K562 (cell line): ENCODE data around the gene LHPP. TPM values are rescaled to one million over a fixed set of nuclear protein-coding genes. Genes with fewer than 3 reads are reported as not detected.
A peak's percentile ranks its signal among the peaks of the same experiment; 100 is the strongest.

Experiments
- ARNT ChIP-seq, 2 experiments: fragments of 450-650 bp; IDR thresholded peaks; 2 replicates each; pipeline ENCODE4 v1.6.1; 2016; ENCODE audit warnings: mild to moderate bottlenecking in 1 of 2
- CCAR2 ChIP-seq: fragments of 200-400 bp; formaldehyde crosslinking; IDR thresholded peaks from 2 replicates; pipeline ENCODE4 v1.6.1; 2017; ENCODE audit warnings: mild to moderate bottlenecking, low read depth, low read length
- CEBPB ChIP-seq: fragments of 450-650 bp; IDR thresholded peaks from 2 replicates; pipeline ENCODE4 v1.6.1; 2016; ENCODE audit warnings: missing genetic modification characterization, missing compliant biosample characterization
- FOSL1 ChIP-seq: fragments of 200-800 bp; sonication (Bioruptor generic); conservative IDR thresholded peaks from 2 replicates; pipeline ENCODE4 v1.6.1; 2016; ENCODE audit warnings: missing genetic modification characterization, missing compliant biosample characterization
- JUN ChIP-seq, 2 experiments: sonication (generic) in 1 of 2; formaldehyde crosslinking in 1 of 2; IDR thresholded peaks; 2 replicates each; pipeline versions ENCODE4 v1.6.1 to v1.8.0; 2012 to 2022; ENCODE audit warnings: borderline replicate concordance in 2 of 2, mild to moderate bottlenecking in 2 of 2, improper control_type of control experiment in 1 of 2, low read depth in 1 of 2, low read length in 1 of 2, missing genetic modification reagents in 1 of 2
- MCM3 ChIP-seq: fragments of 450-650 bp; IDR thresholded peaks from 2 replicates; pipeline ENCODE4 v1.6.1; 2016
- MLX ChIP-seq, 2 experiments: fragments of 450-650 bp in 1 of 2; sonication (generic) in 1 of 2; formaldehyde crosslinking; conservative IDR thresholded peaks; 2 replicates each; pipeline versions ENCODE4 v1.4.0 to v1.8.1; 2020 to 2022; ENCODE audit warnings: mild to moderate bottlenecking in 1 of 2, missing genetic modification reagents in 1 of 2
- NRF1 ChIP-seq, 2 experiments: fragments of 450-650 bp; IDR thresholded peaks in 1 of 2; conservative IDR thresholded peaks in 1 of 2; 2 replicates each; pipeline ENCODE4 v1.6.1; 2014; ENCODE audit warnings: mild to moderate bottlenecking in 2 of 2
- OTX1 ChIP-seq: fragments of 450-650 bp; formaldehyde crosslinking; IDR thresholded peaks from 2 replicates; pipeline ENCODE4 v1.4.0; 2022; ENCODE audit warnings: mild to moderate bottlenecking
- RHOXF2B ChIP-seq: fragments of 250-450 bp; sonication (Bioruptor Pico); conservative IDR thresholded peaks from 2 replicates; pipeline ENCODE4 v1.5.1; 2021
- SOX6 ChIP-seq: fragments of 450-650 bp; IDR thresholded peaks from 2 replicates; pipeline ENCODE4 v1.6.1; 2014; ENCODE audit warnings: mild to moderate bottlenecking
- TBL1XR1 ChIP-seq, 2 experiments: IDR thresholded peaks; 2 replicates each; pipeline ENCODE4 v1.6.1; 2012; ENCODE audit warnings: improper control_type of control experiment in 2 of 2, low read length in 2 of 2, mild to moderate bottlenecking in 1 of 2
- TCF15 ChIP-seq: fragments of 250-450 bp; sonication (Bioruptor Pico); IDR thresholded peaks from 2 replicates; pipeline ENCODE4 v1.8.0; 2022; ENCODE audit warnings: moderate library complexity, mild to moderate bottlenecking, inconsistent platforms
- ZFP1 ChIP-seq: fragments of 450-650 bp; formaldehyde crosslinking; IDR thresholded peaks from 2 replicates; pipeline ENCODE4 v1.4.0; 2020; ENCODE audit warnings: mild to moderate bottlenecking, mixed read lengths
- ZFP30 ChIP-seq: fragments of 250-450 bp; sonication (Bioruptor Pico); IDR thresholded peaks from 2 replicates; pipeline ENCODE4 v1.8.0; 2022; ENCODE audit warnings: moderate library complexity, mild to moderate bottlenecking, inconsistent platforms, borderline replicate concordance
- ZFPM2 ChIP-seq: fragments of 250-450 bp; sonication (Bioruptor Pico); IDR thresholded peaks from 2 replicates; pipeline ENCODE4 v1.5.1; 2022; ENCODE audit warnings: mild to moderate bottlenecking
- ZKSCAN3 ChIP-seq: fragments of 250-450 bp; sonication (Bioruptor Pico); IDR thresholded peaks from 2 replicates; pipeline ENCODE4 v1.4.0; 2020
- ZKSCAN8 ChIP-seq: fragments of 200-800 bp; sonication (Bioruptor generic); IDR thresholded peaks from 2 replicates; pipeline ENCODE4 v1.6.1; 2016; ENCODE audit warnings: missing genetic modification characterization, missing compliant biosample characterization
- ZNF586 ChIP-seq: fragments of 450-650 bp; formaldehyde crosslinking; conservative IDR thresholded peaks from 2 replicates; pipeline ENCODE4 v1.4.0; 2020; ENCODE audit warnings: mild to moderate bottlenecking, moderate library complexity
- ZNF77 ChIP-seq: fragments of 250-450 bp; sonication (Bioruptor Pico); IDR thresholded peaks from 2 replicates; pipeline ENCODE4 v1.5.0; 2020
- polyA plus RNA-seq, 8 experiments: library from polyadenylated mRNA; depleted of rRNA in 4 of 8; stranded (reverse) in 5 of 8; unstranded in 3 of 8; fragments of >200 nt; fragmentation: Nextera tagmentation in 2 of 8; fragmentation: Illumina TruSeq in 1 of 8; extraction: Ambion mirVana in 2 of 8; extraction: Trizol in 1 of 8; gene quantifications; 2 replicates each; pipeline versions ENCODE4 v1.2.1 to v1.2.3, GENCODE V29; 2011 to 2014; ENCODE audit warnings: inconsistent platforms in 1 of 8, missing spikeins in 1 of 8
- total RNA-seq, 7 experiments: library from RNA; depleted of rRNA in 6 of 7; stranded (reverse); fragments of >200 nt in 6 of 7; fragmentation: Illumina TruSeq in 2 of 7; extraction: Trizol in 2 of 7; gene quantifications; 2 replicates each; pipeline versions ENCODE4 v1.2.1 to v1.2.3, GENCODE V29; 2011 to 2021; ENCODE audit warnings: low replicate concordance in 1 of 7
- TF ChIP-seq, protein P1 (sequence below): sonication (generic); formaldehyde crosslinking; IDR thresholded peaks from 2 replicates; pipeline ENCODE4 v1.8.0; 2023; ENCODE audit warnings: missing genetic modification reagents, mild to moderate bottlenecking, borderline replicate concordance
- TF ChIP-seq, protein P2 (sequence below): fragments of 450-650 bp; IDR thresholded peaks from 2 replicates; pipeline ENCODE4 v1.6.1; 2017; ENCODE audit warnings: mild to moderate bottlenecking, moderate library complexity

The LHPP gene
- total and polyA plus RNA-seq, 9 of the 15 experiments (the other 6 are each of a cell fraction or from before 2014, with no cell fraction given) = 0.34 to 7.4 (median 3.0) TPM

DNA sequence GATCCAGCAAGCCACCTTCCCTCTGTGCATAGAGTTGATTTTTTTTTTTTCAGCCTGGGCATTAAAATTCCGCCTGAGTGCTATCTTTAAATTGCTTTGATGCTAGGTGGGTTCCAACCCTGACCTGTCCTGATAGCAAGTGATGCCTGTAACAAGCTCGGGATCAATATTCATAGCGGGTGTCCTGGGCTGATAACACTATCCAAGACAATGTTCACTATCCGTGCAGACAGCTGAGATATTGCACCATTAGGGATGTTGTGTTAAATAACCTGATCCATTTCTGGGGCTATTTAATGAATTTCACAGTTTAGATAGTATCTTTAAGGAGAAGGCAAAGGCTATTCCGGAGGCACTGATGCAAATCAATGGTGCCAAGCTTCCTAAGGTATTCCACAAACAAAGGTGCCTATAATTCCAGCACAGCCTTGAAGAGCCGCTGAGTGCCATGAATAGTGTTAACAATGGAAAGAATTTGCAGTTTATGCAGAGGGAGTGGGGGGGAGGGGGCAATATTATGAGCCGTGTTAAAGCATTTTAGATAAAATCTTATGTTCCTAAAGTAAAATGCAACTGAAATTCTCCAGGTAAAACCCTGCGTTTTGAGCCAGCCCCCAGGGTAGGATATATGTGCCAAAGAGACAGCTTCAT, 7.5 kb upstream of the LHPP start (continued):
- TF ChIP-seq ZNF586 (CRISPR knock-in tag) = no peak
- no peak for TF ChIP-seq RHOXF2B (CRISPR knock-in tag)
- no peak for TF ChIP-seq ZNF77 (CRISPR knock-in tag)
- no peak for TF ChIP-seq JUN (IDR thresholded peaks at IDR 0.05; ENCODE audit: borderline replicate concordance, low read depth, low read length)
- no peak for TF ChIP-seq JUN (CRISPR knock-in tag; IDR thresholded peaks at IDR 0.05; ENCODE audit: borderline replicate concordance)
- no peak for TF ChIP-seq NRF1 (conservative IDR thresholded peaks at IDR 0.05 in 1 of 2, IDR thresholded peaks at IDR 0.05 in 1 of 2)
- no peak for TF ChIP-seq ZFP1 (CRISPR knock-in tag)
- TF ChIP-seq FOSL1 (tag) = no peak
- TF ChIP-seq, protein P1, sequence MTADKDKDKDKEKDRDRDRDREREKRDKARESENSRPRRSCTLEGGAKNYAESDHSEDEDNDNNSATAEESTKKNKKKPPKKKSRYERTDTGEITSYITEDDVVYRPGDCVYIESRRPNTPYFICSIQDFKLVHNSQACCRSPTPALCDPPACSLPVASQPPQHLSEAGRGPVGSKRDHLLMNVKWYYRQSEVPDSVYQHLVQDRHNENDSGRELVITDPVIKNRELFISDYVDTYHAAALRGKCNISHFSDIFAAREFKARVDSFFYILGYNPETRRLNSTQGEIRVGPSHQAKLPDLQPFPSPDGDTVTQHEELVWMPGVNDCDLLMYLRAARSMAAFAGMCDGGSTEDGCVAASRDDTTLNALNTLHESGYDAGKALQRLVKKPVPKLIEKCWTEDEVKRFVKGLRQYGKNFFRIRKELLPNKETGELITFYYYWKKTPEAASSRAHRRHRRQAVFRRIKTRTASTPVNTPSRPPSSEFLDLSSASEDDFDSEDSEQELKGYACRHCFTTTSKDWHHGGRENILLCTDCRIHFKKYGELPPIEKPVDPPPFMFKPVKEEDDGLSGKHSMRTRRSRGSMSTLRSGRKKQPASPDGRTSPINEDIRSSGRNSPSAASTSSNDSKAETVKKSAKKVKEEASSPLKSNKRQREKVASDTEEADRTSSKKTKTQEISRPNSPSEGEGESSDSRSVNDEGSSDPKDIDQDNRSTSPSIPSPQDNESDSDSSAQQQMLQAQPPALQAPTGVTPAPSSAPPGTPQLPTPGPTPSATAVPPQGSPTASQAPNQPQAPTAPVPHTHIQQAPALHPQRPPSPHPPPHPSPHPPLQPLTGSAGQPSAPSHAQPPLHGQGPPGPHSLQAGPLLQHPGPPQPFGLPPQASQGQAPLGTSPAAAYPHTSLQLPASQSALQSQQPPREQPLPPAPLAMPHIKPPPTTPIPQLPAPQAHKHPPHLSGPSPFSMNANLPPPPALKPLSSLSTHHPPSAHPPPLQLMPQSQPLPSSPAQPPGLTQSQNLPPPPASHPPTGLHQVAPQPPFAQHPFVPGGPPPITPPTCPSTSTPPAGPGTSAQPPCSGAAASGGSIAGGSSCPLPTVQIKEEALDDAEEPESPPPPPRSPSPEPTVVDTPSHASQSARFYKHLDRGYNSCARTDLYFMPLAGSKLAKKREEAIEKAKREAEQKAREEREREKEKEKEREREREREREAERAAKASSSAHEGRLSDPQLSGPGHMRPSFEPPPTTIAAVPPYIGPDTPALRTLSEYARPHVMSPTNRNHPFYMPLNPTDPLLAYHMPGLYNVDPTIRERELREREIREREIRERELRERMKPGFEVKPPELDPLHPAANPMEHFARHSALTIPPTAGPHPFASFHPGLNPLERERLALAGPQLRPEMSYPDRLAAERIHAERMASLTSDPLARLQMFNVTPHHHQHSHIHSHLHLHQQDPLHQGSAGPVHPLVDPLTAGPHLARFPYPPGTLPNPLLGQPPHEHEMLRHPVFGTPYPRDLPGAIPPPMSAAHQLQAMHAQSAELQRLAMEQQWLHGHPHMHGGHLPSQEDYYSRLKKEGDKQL (CRISPR knock-in tag) = no peak
- no peak for TF ChIP-seq ZKSCAN3 (CRISPR knock-in tag)
- TF ChIP-seq ZFPM2 (CRISPR knock-in tag) = no peak
- no peak for TF ChIP-seq MLX (CRISPR knock-in tag; conservative IDR thresholded peaks at IDR 0.05)
- TF ChIP-seq ZKSCAN8 (CRISPR knock-in tag) = no peak
- no peak for TF ChIP-seq TCF15
- TF ChIP-seq, protein P2, sequence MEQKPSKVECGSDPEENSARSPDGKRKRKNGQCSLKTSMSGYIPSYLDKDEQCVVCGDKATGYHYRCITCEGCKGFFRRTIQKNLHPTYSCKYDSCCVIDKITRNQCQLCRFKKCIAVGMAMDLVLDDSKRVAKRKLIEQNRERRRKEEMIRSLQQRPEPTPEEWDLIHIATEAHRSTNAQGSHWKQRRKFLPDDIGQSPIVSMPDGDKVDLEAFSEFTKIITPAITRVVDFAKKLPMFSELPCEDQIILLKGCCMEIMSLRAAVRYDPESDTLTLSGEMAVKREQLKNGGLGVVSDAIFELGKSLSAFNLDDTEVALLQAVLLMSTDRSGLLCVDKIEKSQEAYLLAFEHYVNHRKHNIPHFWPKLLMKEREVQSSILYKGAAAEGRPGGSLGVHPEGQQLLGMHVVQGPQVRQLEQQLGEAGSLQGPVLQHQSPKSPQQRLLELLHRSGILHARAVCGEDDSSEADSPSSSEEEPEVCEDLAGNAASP = no peak
- peak in 1 of 2 experiments; percentile 16; a peak in 1 of 4 replicates for TF ChIP-seq TBL1XR1 (IDR thresholded peaks at IDR 0.05; ENCODE audit: low read length in 2 of 2)
- TF ChIP-seq CEBPB (tag) = peak; percentile 72
- no peak for TF ChIP-seq CCAR2
- TF ChIP-seq ZFP30 = no peak
- no peak for TF ChIP-seq OTX1 (CRISPR knock-in tag)
- no peak for TF ChIP-seq MCM3
- peak; percentile 67; the same call in 1 of the 2 replicates for TF ChIP-seq SOX6
- TF ChIP-seq ARNT (IDR thresholded peaks at IDR 0.05) = no peak
